Measurements from ENCODE around the gene NTSR2. TPM values are rescaled to one million over a fixed set of nuclear protein-coding genes. Genes with fewer than 3 reads are reported as not detected.

Gene NTSR2
- total and polyA plus RNA-seq, 2 of the 8 experiments (the other 6 are each of a cell fraction or from before 2014, with no cell fraction given), result 0.05 TPM; not detected in 1

DNA sequence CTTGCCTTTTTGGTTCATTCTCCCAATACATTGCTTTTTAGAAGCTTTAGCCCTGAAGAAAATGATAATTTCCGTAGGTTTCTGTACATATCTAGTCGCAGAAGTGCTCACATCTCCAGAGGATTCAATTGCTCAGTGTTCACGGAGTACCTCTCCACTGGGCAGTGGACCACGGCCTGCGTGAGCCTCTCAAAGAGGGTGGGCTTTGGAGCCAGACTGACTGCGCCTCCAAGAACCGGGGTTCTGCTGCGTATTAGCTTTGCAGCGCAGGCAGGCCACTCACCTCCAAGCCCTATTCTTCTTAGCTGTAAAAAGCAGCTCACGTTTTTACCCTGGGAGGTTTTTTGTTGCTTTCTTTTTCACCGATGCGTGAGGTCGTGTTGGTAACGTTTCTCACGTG, 35.4 kb downstream of the NTSR2 start:
- POLR2A ChIA-PET (ENCODE audit: partially characterized antibody), result no interaction called here
- Histone ChIP-seq H3K9me3 (ENCODE audit: insufficient read depth in 2 of 2, low read depth in 1 of 2, low read length in 1 of 2) (no peaks in the 10 kb centered on the region), H4K5ac (ENCODE audit: insufficient read length, low read depth, low read length) (no peak overlapping the region), H2AFZ (ENCODE audit: low read length) (no peak overlapping the region), H4K8ac (ENCODE audit: extremely low read depth, insufficient read depth, low read length) (no peak overlapping the region), H3K79me2 (ENCODE audit: control insufficient read depth in 1 of 2, insufficient read depth in 2 of 2, low read length in 2 of 2) (no peaks in the 10 kb centered on the region), H2BK120ac (replicated peaks; ENCODE audit: low read depth, low read length) (no peak overlapping the region), H2AK5ac (ENCODE audit: low read depth, low read length) (no peak overlapping the region), H3K18ac (ENCODE audit: extremely low read depth, low read length) (no peak overlapping the region), H2BK5ac (ENCODE audit: low read depth, low read length) (no peak overlapping the region), H3K4me3 (ENCODE audit: extremely low read depth in 1 of 4, insufficient read depth in 2 of 4, low read depth in 3 of 4, low read length in 4 of 4) (no peak overlapping the region), H2BK20ac (ENCODE audit: low read length) (no peak overlapping the region), H3K23me2 (ENCODE audit: low read depth, low read length) (no peaks in the 10 kb centered on the region), H3K27me3 (replicated peaks in 1 of 4; ENCODE audit: control insufficient read depth in 3 of 4, extremely low read depth in 1 of 4, insufficient read depth in 3 of 4, low read length in 3 of 4) (no peaks in the 10 kb centered on the region), H3K36me3 (ENCODE audit: control insufficient read depth in 2 of 4, insufficient read depth in 4 of 4, low read length in 3 of 4) (peaks cover 4 to 19% (median 17%) of the 10 kb centered on the region in 4 experiments), H3K4ac (replicated peaks; ENCODE audit: insufficient read length, low read depth, low read length) (no peak overlapping the region), H4K91ac (replicated peaks; ENCODE audit: insufficient read length, low read length) (no peak overlapping the region), H2BK15ac (ENCODE audit: low read length) (no peak overlapping the region), H4K20me1 (replicated peaks in 1 of 2; ENCODE audit: control insufficient read depth in 1 of 2, insufficient read depth in 2 of 2, low read length in 2 of 2) (peaks cover 0 to 2% of the 10 kb centered on the region in 2 experiments), H2BK12ac (ENCODE audit: low read depth, low read length) (no peak overlapping the region), H3K56ac (replicated peaks; ENCODE audit: insufficient read length, low read depth, low read length) (no peak overlapping the region), H3K23ac (ENCODE audit: insufficient read length) (no peak overlapping the region), H3K4me1 (replicated peaks in 1 of 4; ENCODE audit: control insufficient read depth in 3 of 4, insufficient read depth in 4 of 4, low read length in 3 of 4) (no peaks in the 10 kb centered on the region), H3K9ac (replicated peaks in 1 of 4; ENCODE audit: extremely low read depth in 1 of 4, low read depth in 3 of 4, low read length in 3 of 4) (no peak overlapping the region), H3K27ac (ENCODE audit: low read depth, low read length) (no peak overlapping the region), H3K79me1 (ENCODE audit: low read depth, low read length) (no peaks in the 10 kb centered on the region), H3K14ac (ENCODE audit: insufficient read length) (no peak overlapping the region), H3K4me2 (ENCODE audit: insufficient read depth in 1 of 2, low read depth in 2 of 2, low read length in 2 of 2) (no peak overlapping the region)
- 91% methylated on average over 15 of the region's 15 CpGs; no CpG with 5 or more reads in 1 of the 2 experiments for WGBS, 2 experiments (ENCODE audit: extremely low coverage in 1 of 2, insufficient coverage in 1 of 2, insufficient read length in 1 of 2, insufficient replicate concordance in 2 of 2, low coverage in 1 of 2, low lambda C conversion rate in 2 of 2, missing lambda C conversion rate in 1 of 2)
- CTCF ChIA-PET (ENCODE audit: partially characterized antibody), result interaction anchor here (0.7 to 2.8 kb wide), 10 partner anchors 11 to 561 kb away, joined by 3 to 13 read pairs (median 3); no protein-coding TSS in a partner anchor
- FAIRE-seq, result no peak
- DNase-seq (ENCODE audit: low read depth in 1 of 2, low spot score in 2 of 2), result no peak
- no peak for TF ChIP-seq EZH2 (IDR thresholded peaks at IDR 0.05; ENCODE audit: low read depth, low read length, severe bottlenecking)
- no peak for TF ChIP-seq TCF12 (IDR thresholded peaks at IDR 0.05; ENCODE audit: low read depth, low read length)
- TF ChIP-seq POLR2AphosphoS5 (IDR thresholded peaks at IDR 0.05; ENCODE audit: low read depth, low read length), result no peak
- TF ChIP-seq BRCA1 (IDR thresholded peaks at IDR 0.05; ENCODE audit: low read depth, low read length), result no peak
- TF ChIP-seq JUND (IDR thresholded peaks at IDR 0.05; ENCODE audit: low read length), result no peak
- TF ChIP-seq TBP (IDR thresholded peaks at IDR 0.05; ENCODE audit: low read depth, low read length), result no peak
- TF ChIP-seq EP300 (IDR thresholded peaks at IDR 0.05; ENCODE audit: borderline replicate concordance in 1 of 2, low read depth in 2 of 2, low read length in 2 of 2), result no peak
- TF ChIP-seq ATF3 (IDR thresholded peaks at IDR 0.05; ENCODE audit: insufficient read depth, low read depth, low read length), result no peak
